Pericardium fibroblast (primary cell): ENCODE results near the gene CCDC9B. TPM values are rescaled to one million over a fixed set of nuclear protein-coding genes. Genes with fewer than 3 reads are reported as not detected.

Source experiments
- total RNA-seq: library from RNA; depleted of rRNA; stranded (reverse); fragments of >200 nt; gene quantifications from 2 replicates; pipeline ENCODE4 v1.2.3, GENCODE V29; 2015

Gene CCDC9B
- 0.09 and 1.6 TPM in 2 replicates for total RNA-seq

DNA sequence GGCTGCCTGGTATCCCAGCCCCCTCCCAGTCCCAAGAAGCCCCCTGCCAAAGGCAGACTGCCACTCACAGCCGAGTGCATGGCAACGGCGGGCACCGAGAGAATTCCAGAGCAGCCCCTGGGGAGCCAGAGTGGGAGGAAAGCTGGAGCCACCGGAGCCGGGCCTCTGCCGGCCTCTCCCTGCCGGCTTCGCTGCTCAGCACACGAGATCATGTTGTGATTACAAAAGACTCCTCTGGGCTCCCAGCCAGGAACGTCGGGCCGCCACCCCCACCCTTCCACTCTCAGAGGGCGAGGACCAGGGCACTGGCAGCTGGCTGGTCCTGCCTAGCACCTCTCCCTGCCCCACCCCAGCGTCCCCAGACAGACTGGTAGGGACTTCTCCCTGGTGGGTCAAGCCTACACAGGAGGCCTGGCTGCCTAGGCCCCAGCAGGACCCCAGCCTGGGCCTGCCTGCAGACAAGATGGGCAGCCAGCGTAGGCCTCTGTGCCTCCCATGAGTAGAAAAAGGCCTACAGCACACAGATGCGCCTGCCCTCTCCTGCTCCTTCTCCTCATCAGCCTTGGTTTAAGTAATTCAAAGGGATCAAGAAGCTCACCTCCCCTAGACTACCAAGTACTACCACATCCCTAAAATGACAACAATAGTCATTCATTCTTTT is at the start of gene CCDC9B:
Gene CCDC9B, minus strand, starts transcription at position 200 of the 661 bp plus-strand sequence. Its CDS starts 120 bp downstream, at position 80.

GRCh38 chr15:40382580-40383456 is 42.1 kb upstream of the CCDC9B start, which contains the start of gene KNSTRN:
Gene KNSTRN (plus strand): TSS chr15:40382721. CDS start chr15:40382836, 115 bp downstream.

DNA sequence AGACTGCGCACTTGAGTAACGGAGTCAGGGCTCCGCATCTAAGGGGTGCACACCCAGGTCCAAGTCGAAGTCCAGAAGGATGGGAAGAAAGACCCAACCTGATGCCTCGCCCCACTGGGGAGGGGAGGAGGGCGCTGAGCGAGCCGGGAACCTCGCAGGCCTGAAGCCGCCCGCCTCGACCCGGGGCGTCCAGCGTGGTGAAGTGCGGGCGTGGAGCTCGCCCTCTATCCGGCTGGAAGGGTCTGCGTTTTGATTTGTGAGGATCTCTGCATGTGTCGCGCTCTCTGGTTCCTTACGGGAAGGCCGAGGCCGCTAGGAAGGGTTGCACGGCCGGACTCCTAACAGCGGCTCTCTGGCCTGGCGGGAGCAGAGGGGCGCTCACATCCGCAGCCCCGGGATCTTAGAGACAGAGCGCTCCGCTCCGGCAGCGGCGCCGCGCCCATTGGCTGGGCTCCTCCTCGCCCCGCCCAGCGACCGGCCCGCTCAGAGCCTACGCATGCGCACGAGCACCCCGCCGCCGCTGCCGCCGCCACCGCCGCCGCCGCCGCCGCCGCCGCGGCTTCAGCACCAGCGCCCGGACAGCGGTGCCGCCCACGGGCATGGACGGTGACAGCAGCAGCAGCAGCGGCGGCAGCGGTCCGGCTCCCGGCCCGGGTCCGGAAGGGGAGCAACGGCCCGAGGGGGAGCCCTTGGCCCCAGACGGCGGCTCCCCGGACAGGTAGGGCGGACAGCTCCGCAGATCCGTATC is 17.2 kb upstream of the CCDC9B start, which contains the start of gene DISP2:
Gene DISP2, plus strand, starts transcription at position 497 of the 748 bp plus-strand sequence. Its CDS starts 103 bp downstream, at position 600.

GRCh38 chr15:40323239-40323952 is 17.3 kb downstream of the CCDC9B start, which contains the start of gene INAFM2:
Gene INAFM2 (plus strand): TSS chr15:40323692. CDS start chr15:40324056, 364 bp downstream.

GRCh38 chr15:40307421-40308211 is 33.1 kb downstream of the CCDC9B start, which contains the start of gene PLCB2:
Gene PLCB2 (minus strand): TSS chr15:40307935. CDS start chr15:40307672, 263 bp downstream.

DNA sequence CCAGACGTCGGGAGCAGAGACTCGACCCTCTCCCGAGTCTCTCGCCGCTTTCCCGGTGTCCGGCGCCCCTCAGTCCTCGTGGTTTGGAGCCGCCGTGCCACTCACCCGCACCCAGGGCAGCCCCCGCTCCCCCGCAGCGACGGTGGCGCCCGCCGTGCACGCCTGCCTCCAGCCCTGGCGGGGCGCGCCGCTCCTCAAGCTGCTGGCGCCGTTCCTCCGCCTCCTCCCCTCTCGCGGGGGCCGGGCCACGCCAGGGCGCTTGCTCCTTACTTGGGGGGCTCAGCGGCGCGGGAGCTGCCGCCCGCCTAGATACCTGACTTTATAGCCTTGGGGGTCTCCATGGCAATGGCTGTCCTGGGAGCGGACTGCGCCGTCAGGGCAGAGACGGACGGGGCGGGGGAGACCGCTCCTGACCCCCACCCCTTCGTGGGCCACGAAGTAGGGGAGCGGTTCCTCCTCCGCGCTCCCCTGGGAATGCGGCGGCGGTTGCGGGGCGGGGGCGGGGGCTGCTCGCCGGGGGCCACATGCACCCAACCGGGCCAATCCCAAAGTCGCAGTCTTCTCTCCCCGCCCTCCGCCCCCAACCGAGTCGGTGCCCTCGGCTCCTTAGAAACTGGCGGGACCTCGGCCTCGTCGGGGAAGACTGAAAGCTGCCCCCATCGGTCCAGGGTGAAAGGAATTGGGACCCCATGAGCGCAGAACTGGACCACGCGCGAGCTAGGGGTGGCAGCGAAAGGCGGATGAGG is 57.7 kb downstream of the CCDC9B start, which contains the start of gene ANKRD63:
Gene ANKRD63, minus strand, starts transcription at position 196 of the 746 bp plus-strand sequence. CDS start 478 bp downstream, outside the sequence.

Other genes with a start within 250 kb of the CCDC9B start
- gene BMF, start 232.1 kb downstream of the CCDC9B start, total RNA-seq = 2.1 and 10.6 TPM in 2 replicates
- 0.43 and 1.4 TPM in 2 replicates for gene BUB1B, start 179.9 kb downstream of the CCDC9B start, total RNA-seq
- 0.12 TPM in 1 of 2 replicates, not detected in the other for gene PAK6, start 101.9 kb downstream of the CCDC9B start, total RNA-seq
- not detected in 2 replicates for gene ANKRD63, start 57.9 kb downstream of the CCDC9B start, total RNA-seq
- 0.09 and 0.23 TPM in 2 replicates for gene PLCB2, start 33.0 kb downstream of the CCDC9B start, total RNA-seq
- gene INAFM2, start 17.2 kb downstream of the CCDC9B start, total RNA-seq = 8.6 and 30.1 TPM in 2 replicates
- gene PHGR1, start 10.1 kb upstream of the CCDC9B start, total RNA-seq = not detected in 2 replicates
- gene DISP2, start 17.3 kb upstream of the CCDC9B start, total RNA-seq = 0.09 and 0.23 TPM in 2 replicates
- gene KNSTRN, start 41.8 kb upstream of the CCDC9B start, total RNA-seq = 11.6 and 15.2 TPM in 2 replicates
- 32.2 and 36.8 TPM in 2 replicates for gene IVD, start 64.9 kb upstream of the CCDC9B start, total RNA-seq
- gene BAHD1, start 100.0 kb upstream of the CCDC9B start, total RNA-seq = 10.7 and 13.9 TPM in 2 replicates
- 20.5 and 29.2 TPM in 2 replicates for gene CHST14, start 130.0 kb upstream of the CCDC9B start, total RNA-seq
- gene CCDC32, start 224.1 kb upstream of the CCDC9B start, total RNA-seq = 15.7 and 17.2 TPM in 2 replicates
- gene RPUSD2, start 228.4 kb upstream of the CCDC9B start, total RNA-seq = 6.1 and 8.5 TPM in 2 replicates